Dermis microvascular lymphatic vessel endothelial cell (primary cell): ENCODE results near the gene ZNF692. TPM values are rescaled to one million over a fixed set of nuclear protein-coding genes. Genes with fewer than 3 reads are reported as not detected.

Experiments
- DNase-seq, 2 donors: peaks; one replicate each; pipeline versions ENCODE4 v3.0.0 to v3.0.0-alpha.2; 2010; ENCODE audit warnings: low read depth in 2 of 2
- total RNA-seq: library from RNA; depleted of rRNA; stranded (reverse); fragments of >200 nt; gene quantifications from 2 replicates; pipeline ENCODE4 v1.2.1, GENCODE V29; 2014

Gene ZNF692
- total RNA-seq, 1 donor from 2014 or later = 5.0 TPM

GRCh38 chr1:248825909-248826760 is 32.8 kb downstream of the ZNF692 start, which contains the start of gene SH3BP5L:
Gene SH3BP5L, minus strand, starts transcription at chr1:248825915. Its CDS starts 980 bp downstream, at chr1:248824935.
- peak; percentile 95 to 98 for DNase-seq

GRCh38 chr1:248825573-248825908 is 33.3 kb downstream of the ZNF692 start:
- no peak for DNase-seq

GRCh38 chr1:248825136-248825535 is 33.7 kb downstream of the ZNF692 start:
- DNase-seq = no peak

GRCh38 chr1:248824701-248825100 is 34.2 kb downstream of the ZNF692 start:
- DNase-seq = no peak

- DNase-seq = no peak
These were observed 34.6 kb downstream of the ZNF692 start for GRCh38 chr1:248824301-248824700.

- DNase-seq = no peak
These were observed 35.3 kb downstream of the ZNF692 start for GRCh38 chr1:248823517-248824001.

- no peak for DNase-seq
These were observed 36.5 kb downstream of the ZNF692 start for GRCh38 chr1:248822148-248823032.

- DNase-seq = no peak
These were observed 37.2 kb downstream of the ZNF692 start for GRCh38 chr1:248821641-248822040.

GRCh38 chr1:248821101-248821500 is 37.8 kb downstream of the ZNF692 start:
- DNase-seq = no peak

GRCh38 chr1:248820041-248820585 is 38.8 kb downstream of the ZNF692 start:
- DNase-seq = no peak

- DNase-seq = no peak
These were observed 40.1 kb downstream of the ZNF692 start for GRCh38 chr1:248818505-248819374.

GRCh38 chr1:248817065-248817464 is 41.8 kb downstream of the ZNF692 start:
- DNase-seq = no peak

GRCh38 chr1:248816042-248816851 is 42.6 kb downstream of the ZNF692 start:
- no peak for DNase-seq

- DNase-seq = no peak
These were observed 43.4 kb downstream of the ZNF692 start for GRCh38 chr1:248815407-248816034.

GRCh38 chr1:248814351-248814750 is 44.5 kb downstream of the ZNF692 start:
- DNase-seq = no peak

GRCh38 chr1:248813546-248813945 is 45.3 kb downstream of the ZNF692 start:
- DNase-seq = no peak

GRCh38 chr1:248812736-248813425 is 46.0 kb downstream of the ZNF692 start:
- no peak for DNase-seq

- DNase-seq = no peak
These were observed 47.1 kb downstream of the ZNF692 start for GRCh38 chr1:248811514-248812490.
